ENCODE results near the gene LDLRAD4.
A peak's percentile ranks its signal among the peaks of the same experiment; 100 is the strongest.

The LDLRAD4 gene

GRCh38 chr18:13216092-13216582 is 2.4 kb upstream of the LDLRAD4 start:
- H3K9ac ChIP-seq (ENCODE audit: low read depth, low read length), result 0 out of 2 replicates have a peak overlapping the region, but pooled peaks have one; percentile 87
- peaks cover 38% of the 10 kb centered on the region for H3K4me1 ChIP-seq (ENCODE audit: insufficient read depth, low read length)
- H3K4me3 ChIP-seq (ENCODE audit: low read depth in 1 of 2, low read length in 2 of 2), result peak overlapping the region in 1 of 2 experiments; percentile 83; a peak in 2 of 4 replicates
- no peaks in the 10 kb centered on the region for H3K27me3 ChIP-seq (ENCODE audit: insufficient read depth, low read length, poor library complexity)
- H3K4me2 ChIP-seq (ENCODE audit: insufficient read depth, low read length), result peak overlapping the region; percentile 84
- TF ChIP-seq CTCF (IDR thresholded peaks at IDR 0.05; ENCODE audit: borderline replicate concordance, extremely low read depth, low read length, poor library complexity, severe bottlenecking), result peak; percentile 93
- TF ChIP-seq EZH2 (IDR thresholded peaks at IDR 0.05; ENCODE audit: borderline replicate concordance, low read depth, low read length, severe bottlenecking), result no peak
- no peak overlapping the region for H3K27ac ChIP-seq (ENCODE audit: low read length)
- no peaks in the 10 kb centered on the region for H3K9me3 ChIP-seq (ENCODE audit: insufficient read depth, low read length, severe bottlenecking)
- ATAC-seq (ENCODE audit: insufficient read depth, low read depth) (peak; percentile 68), DNase-seq (peak; percentile 73)
- 0 out of 2 replicates have a peak, but pooled peaks cover 2% of the 10 kb centered on the region for H4K20me1 ChIP-seq (ENCODE audit: insufficient read depth, low read length)
- peaks cover 33% of the 10 kb centered on the region for H3K79me2 ChIP-seq (ENCODE audit: insufficient read depth, low read length)
- H3K36me3 ChIP-seq (ENCODE audit: insufficient read depth, low read length), result no peaks in the 10 kb centered on the region; the same call in 1 of the 2 replicates
- no peak overlapping the region for H2AFZ ChIP-seq (ENCODE audit: low read depth, low read length)

DNA sequence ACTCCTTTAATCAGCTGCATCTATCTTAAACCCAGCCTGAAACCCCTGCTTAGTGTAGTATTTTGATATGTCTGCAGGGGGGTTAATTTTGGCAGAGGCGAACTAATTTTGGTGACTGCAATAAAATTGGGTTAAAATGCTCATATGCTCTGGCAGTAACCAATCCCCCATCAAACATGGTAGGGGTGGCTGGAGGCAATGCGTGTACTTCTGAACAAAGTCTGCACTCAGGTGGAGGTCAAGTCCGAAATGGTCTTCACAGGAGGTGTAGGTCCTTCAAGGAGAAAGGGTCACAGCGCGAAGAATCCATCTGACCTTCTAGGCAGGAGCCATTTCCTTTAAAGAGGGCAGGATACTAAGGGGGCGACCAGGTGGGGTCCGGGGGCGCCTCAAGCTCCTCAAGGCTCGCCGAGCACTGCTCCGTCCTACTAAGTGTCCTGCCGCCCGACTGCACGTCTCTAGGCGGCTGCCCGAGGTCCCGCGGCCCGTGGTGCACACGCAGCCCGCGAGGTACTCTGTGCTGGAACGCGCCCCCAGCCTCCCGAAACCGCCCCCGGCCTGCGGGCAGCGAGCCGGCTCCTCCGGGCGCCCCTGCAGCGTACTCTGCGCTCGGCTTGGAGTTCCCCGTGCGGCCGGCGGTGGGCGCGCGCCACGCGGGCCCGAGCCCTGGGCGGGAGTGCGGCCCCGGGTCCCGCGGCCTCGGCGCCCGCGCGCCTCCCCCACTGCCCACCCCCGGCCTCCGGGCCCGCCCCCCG is 1.7 kb upstream of the LDLRAD4 start:
- ATAC-seq (ENCODE audit: insufficient read depth, low read depth), result peak; percentile 41
- H3K4me3 ChIP-seq (ENCODE audit: low read depth in 1 of 2, low read length in 2 of 2), result peak overlapping the region; percentile 82 to 83; a peak in 3 of 4 replicates

DNA sequence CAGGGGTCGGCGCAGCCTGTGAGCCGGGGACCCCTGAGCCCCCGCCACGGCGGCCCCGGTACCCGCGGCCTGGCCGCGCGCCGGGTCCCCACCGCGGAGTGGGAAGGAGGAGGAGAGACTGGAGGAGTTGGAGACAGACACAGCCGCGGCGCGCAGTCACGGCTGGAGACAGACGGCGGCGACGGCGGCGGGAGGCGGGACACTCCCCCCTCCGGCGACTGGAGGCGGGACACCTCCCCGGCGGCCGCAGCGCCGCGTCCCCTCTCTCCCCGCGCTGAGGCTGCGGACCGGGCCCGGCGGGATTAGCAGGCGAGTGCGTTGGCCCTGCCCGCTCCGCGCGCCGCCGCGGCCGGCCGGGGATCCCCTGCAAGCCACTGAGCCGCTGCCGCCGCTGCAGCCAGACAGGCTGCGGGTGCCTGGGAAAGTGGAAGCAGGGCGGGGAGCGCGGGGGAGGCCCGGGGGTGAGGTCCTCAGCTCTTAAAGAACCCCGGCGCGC is 1.0 kb upstream of the LDLRAD4 start:
- Histone ChIP-seq H3K9me3 (ENCODE audit: insufficient read depth, low read length, severe bottlenecking) (no peaks in the 10 kb centered on the region), H3K27me3 (ENCODE audit: insufficient read depth, low read length, poor library complexity) (no peaks in the 10 kb centered on the region), H3K4me2 (ENCODE audit: insufficient read depth, low read length) (peak overlapping the region; percentile 84), H3K36me3 (ENCODE audit: insufficient read depth, low read length) (no peaks in the 10 kb centered on the region; the same call in 1 of the 2 replicates), H3K79me2 (ENCODE audit: insufficient read depth, low read length) (peaks cover 46% of the 10 kb centered on the region), H3K9ac (ENCODE audit: low read depth, low read length) (peak overlapping the region; percentile 87), H3K27ac (ENCODE audit: low read length) (peak overlapping the region; percentile 76), H2AFZ (ENCODE audit: low read depth, low read length) (peak overlapping the region; percentile 64), H3K4me1 (ENCODE audit: insufficient read depth, low read length) (peaks cover 52% of the 10 kb centered on the region), H3K4me3 (ENCODE audit: low read depth in 1 of 2, low read length in 2 of 2) (peak overlapping the region; percentile 82 to 83; a peak in 3 of 4 replicates), H4K20me1 (ENCODE audit: insufficient read depth, low read length) (0 out of 2 replicates have a peak, but pooled peaks cover 2% of the 10 kb centered on the region)
- DNase-seq, result peak; percentile 69
- no peak for TF ChIP-seq EZH2 (IDR thresholded peaks at IDR 0.05; ENCODE audit: borderline replicate concordance, low read depth, low read length, severe bottlenecking)
- no peak for TF ChIP-seq CTCF (IDR thresholded peaks at IDR 0.05; ENCODE audit: borderline replicate concordance, extremely low read depth, low read length, poor library complexity, severe bottlenecking)
- peak; percentile 54 for ATAC-seq (ENCODE audit: insufficient read depth, low read depth)

More for the DNA sequence above, 1.7 kb upstream of the LDLRAD4 start:
- Histone ChIP-seq H3K36me3 (ENCODE audit: insufficient read depth, low read length) (no peaks in the 10 kb centered on the region; the same call in 1 of the 2 replicates), H2AFZ (ENCODE audit: low read depth, low read length) (peak overlapping the region; percentile 64), H3K27me3 (ENCODE audit: insufficient read depth, low read length, poor library complexity) (no peaks in the 10 kb centered on the region), H3K27ac (ENCODE audit: low read length) (peak overlapping the region; percentile 12; the same call in 1 of the 2 replicates), H3K4me2 (ENCODE audit: insufficient read depth, low read length) (peak overlapping the region; percentile 84), H3K4me1 (ENCODE audit: insufficient read depth, low read length) (peaks cover 46% of the 10 kb centered on the region), H4K20me1 (ENCODE audit: insufficient read depth, low read length) (0 out of 2 replicates have a peak, but pooled peaks cover 2% of the 10 kb centered on the region), H3K79me2 (ENCODE audit: insufficient read depth, low read length) (peaks cover 41% of the 10 kb centered on the region), H3K9me3 (ENCODE audit: insufficient read depth, low read length, severe bottlenecking) (no peaks in the 10 kb centered on the region), H3K9ac (ENCODE audit: low read depth, low read length) (peak overlapping the region; percentile 87)
- no peak for TF ChIP-seq EZH2 (IDR thresholded peaks at IDR 0.05; ENCODE audit: borderline replicate concordance, low read depth, low read length, severe bottlenecking)
- peak; percentile 50 for TF ChIP-seq CTCF (IDR thresholded peaks at IDR 0.05; ENCODE audit: borderline replicate concordance, extremely low read depth, low read length, poor library complexity, severe bottlenecking)
- DNase-seq, result peak; percentile 59

Data from DND-41 (cell line).